Measurements from ENCODE around the gene F5. TPM values are rescaled to one million over a fixed set of nuclear protein-coding genes. Genes with fewer than 3 reads are reported as not detected.

The F5 gene
- total and polyA plus RNA-seq, 2 of the 13 experiments (the other 11 are each of a cell fraction or from before 2014, with no cell fraction given) = 38.3 to 64.0 TPM

DNA sequence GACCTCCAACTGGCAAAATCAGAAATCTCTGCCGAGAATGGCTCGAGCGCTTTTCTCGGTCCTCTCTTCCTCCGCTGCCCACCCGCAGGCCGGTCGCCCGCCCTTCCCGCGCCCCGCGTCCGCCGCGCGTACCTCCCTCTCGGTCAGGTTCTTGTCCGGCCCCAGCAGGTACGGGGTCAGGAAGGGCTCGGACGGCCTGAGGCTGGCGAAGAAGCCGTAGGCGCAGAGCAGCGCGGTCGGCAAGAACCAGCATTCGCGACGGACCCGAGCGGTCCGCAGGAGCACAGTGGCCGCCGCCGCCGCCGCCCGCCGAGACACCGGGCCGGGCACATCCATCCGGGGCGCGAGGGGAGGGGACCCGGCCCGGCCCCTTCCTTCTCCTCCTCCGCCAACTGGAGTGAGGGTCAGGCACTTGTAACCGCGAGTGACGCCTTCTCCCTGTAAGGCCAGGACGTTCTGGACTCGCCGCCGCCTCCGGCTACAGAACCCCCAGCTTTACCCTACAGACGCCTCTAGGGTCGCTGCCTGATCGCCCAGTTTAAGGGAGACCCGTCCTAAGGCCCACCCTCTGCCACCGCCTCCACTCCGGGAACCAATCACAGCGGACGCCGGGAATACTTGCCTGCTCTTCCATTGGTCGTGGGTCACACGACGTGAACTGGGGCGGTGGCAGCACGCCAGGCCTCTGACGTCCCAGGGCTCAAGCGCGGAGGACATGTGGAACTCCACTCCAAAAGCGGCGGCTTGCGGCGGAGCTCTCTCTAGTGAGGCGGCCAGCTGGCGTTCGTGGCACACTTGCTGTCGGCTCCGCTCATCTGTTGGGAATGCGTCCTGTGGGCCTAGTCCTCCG is 100.6 kb downstream of the F5 start, which contains the start of gene SLC19A2 (continued):
- TF ChIP-seq EP300 (IDR thresholded peaks at IDR 0.05; ENCODE audit: low read depth in 2 of 2, low read length in 2 of 2) (peak; percentile 11 to 43; a peak in 1 of 4 replicates), EP300 (CRISPR knock-in tag; IDR thresholded peaks at IDR 0.05; ENCODE audit: borderline replicate concordance) (no peak), MLLT10 (CRISPR knock-in tag; IDR thresholded peaks at IDR 0.05) (no peak), HDAC1 (CRISPR knock-in tag; IDR thresholded peaks at IDR 0.05) (peak; percentile 88), GATAD2A (CRISPR knock-in tag; IDR thresholded peaks at IDR 0.05) (peak; percentile 50), ZEB1 (IDR thresholded peaks at IDR 0.05; ENCODE audit: insufficient replicate concordance, low read depth) (no peak), ZBTB1 (CRISPR knock-in tag; IDR thresholded peaks at IDR 0.05; ENCODE audit: borderline replicate concordance) (no peak), ZNF572 (CRISPR knock-in tag; IDR thresholded peaks at IDR 0.05) (0 out of 2 replicates have a peak, but pooled peaks have one; percentile 31), MZF1 (CRISPR knock-in tag; IDR thresholded peaks at IDR 0.05; ENCODE audit: borderline replicate concordance) (peak; percentile 25; the same call in 1 of the 2 replicates), ZNF816 (CRISPR knock-in tag; IDR thresholded peaks at IDR 0.05; ENCODE audit: borderline replicate concordance) (no peak; the same call in none of the 2 replicates), BORCS8-MEF2B (CRISPR knock-in tag; IDR thresholded peaks at IDR 0.05) (no peak), DPF2 (CRISPR knock-in tag; IDR thresholded peaks at IDR 0.05; ENCODE audit: borderline replicate concordance, low read depth) (no peak; the same call in 1 of the 2 replicates), FLYWCH1 (CRISPR knock-in tag; IDR thresholded peaks at IDR 0.05) (no peak), SAFB2 (CRISPR knock-in tag; IDR thresholded peaks at IDR 0.05; ENCODE audit: borderline replicate concordance, low read depth) (no peak), U2AF2 (IDR thresholded peaks at IDR 0.05; ENCODE audit: low read depth, low read length) (no peak), FOXO1 (CRISPR knock-in tag; IDR thresholded peaks at IDR 0.05) (0 out of 2 replicates have a peak, but pooled peaks have one; percentile 46)
- TF ChIP-seq, protein P1, sequence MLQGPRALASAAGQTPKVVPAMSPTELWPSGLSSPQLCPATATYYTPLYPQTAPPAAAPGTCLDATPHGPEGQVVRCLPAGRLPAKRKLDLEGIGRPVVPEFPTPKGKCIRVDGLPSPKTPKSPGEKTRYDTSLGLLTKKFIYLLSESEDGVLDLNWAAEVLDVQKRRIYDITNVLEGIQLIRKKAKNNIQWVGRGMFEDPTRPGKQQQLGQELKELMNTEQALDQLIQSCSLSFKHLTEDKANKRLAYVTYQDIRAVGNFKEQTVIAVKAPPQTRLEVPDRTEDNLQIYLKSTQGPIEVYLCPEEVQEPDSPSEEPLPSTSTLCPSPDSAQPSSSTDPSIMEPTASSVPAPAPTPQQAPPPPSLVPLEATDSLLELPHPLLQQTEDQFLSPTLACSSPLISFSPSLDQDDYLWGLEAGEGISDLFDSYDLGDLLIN (CRISPR knock-in tag; IDR thresholded peaks at IDR 0.05; ENCODE audit: borderline replicate concordance) = no peak
- TF ChIP-seq, protein P2, sequence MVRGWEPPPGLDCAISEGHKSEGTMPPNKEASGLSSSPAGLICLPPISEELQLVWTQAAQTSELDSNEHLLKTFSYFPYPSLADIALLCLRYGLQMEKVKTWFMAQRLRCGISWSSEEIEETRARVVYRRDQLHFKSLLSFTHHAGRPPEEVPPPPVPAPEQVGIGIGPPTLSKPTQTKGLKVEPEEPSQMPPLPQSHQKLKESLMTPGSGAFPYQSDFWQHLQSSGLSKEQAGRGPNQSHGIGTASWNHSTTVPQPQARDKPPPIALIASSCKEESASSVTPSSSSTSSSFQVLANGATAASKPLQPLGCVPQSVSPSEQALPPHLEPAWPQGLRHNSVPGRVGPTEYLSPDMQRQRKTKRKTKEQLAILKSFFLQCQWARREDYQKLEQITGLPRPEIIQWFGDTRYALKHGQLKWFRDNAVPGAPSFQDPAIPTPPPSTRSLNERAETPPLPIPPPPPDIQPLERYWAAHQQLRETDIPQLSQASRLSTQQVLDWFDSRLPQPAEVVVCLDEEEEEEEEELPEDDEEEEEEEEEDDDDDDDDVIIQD (CRISPR knock-in tag; IDR thresholded peaks at IDR 0.05; ENCODE audit: low read depth) = peak; percentile 75; the same call in 1 of the 2 replicates
- TF ChIP-seq, protein P3, sequence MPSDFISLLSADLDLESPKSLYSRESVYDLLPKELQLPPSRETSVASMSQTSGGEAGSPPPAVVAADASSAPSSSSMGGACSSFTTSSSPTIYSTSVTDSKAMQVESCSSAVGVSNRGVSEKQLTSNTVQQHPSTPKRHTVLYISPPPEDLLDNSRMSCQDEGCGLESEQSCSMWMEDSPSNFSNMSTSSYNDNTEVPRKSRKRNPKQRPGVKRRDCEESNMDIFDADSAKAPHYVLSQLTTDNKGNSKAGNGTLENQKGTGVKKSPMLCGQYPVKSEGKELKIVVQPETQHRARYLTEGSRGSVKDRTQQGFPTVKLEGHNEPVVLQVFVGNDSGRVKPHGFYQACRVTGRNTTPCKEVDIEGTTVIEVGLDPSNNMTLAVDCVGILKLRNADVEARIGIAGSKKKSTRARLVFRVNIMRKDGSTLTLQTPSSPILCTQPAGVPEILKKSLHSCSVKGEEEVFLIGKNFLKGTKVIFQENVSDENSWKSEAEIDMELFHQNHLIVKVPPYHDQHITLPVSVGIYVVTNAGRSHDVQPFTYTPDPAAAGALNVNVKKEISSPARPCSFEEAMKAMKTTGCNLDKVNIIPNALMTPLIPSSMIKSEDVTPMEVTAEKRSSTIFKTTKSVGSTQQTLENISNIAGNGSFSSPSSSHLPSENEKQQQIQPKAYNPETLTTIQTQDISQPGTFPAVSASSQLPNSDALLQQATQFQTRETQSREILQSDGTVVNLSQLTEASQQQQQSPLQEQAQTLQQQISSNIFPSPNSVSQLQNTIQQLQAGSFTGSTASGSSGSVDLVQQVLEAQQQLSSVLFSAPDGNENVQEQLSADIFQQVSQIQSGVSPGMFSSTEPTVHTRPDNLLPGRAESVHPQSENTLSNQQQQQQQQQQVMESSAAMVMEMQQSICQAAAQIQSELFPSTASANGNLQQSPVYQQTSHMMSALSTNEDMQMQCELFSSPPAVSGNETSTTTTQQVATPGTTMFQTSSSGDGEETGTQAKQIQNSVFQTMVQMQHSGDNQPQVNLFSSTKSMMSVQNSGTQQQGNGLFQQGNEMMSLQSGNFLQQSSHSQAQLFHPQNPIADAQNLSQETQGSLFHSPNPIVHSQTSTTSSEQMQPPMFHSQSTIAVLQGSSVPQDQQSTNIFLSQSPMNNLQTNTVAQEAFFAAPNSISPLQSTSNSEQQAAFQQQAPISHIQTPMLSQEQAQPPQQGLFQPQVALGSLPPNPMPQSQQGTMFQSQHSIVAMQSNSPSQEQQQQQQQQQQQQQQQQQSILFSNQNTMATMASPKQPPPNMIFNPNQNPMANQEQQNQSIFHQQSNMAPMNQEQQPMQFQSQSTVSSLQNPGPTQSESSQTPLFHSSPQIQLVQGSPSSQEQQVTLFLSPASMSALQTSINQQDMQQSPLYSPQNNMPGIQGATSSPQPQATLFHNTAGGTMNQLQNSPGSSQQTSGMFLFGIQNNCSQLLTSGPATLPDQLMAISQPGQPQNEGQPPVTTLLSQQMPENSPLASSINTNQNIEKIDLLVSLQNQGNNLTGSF (CRISPR knock-in tag; IDR thresholded peaks at IDR 0.05) = peak; percentile 49; the same call in 1 of the 2 replicates
- TF ChIP-seq, protein P4, sequence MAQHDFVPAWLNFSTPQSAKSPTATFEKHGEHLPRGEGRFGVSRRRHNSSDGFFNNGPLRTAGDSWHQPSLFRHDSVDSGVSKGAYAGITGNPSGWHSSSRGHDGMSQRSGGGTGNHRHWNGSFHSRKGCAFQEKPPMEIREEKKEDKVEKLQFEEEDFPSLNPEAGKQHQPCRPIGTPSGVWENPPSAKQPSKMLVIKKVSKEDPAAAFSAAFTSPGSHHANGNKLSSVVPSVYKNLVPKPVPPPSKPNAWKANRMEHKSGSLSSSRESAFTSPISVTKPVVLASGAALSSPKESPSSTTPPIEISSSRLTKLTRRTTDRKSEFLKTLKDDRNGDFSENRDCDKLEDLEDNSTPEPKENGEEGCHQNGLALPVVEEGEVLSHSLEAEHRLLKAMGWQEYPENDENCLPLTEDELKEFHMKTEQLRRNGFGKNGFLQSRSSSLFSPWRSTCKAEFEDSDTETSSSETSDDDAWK (CRISPR knock-in tag; IDR thresholded peaks at IDR 0.05) = no peak

Measured in HepG2 (cell line).